Adipose tissue (tissue), 3 donors: Measurements from ENCODE around the gene WASHC2C. TPM values are rescaled to one million over a fixed set of nuclear protein-coding genes. Genes with fewer than 3 reads are reported as not detected.
"Not testable (repeated sequence)": the region's sequence is repeated elsewhere in the genome, so short reads cannot be mapped to it uniquely, and the experiment has no call there.

Experiments used
- H3K27ac ChIP-seq: one replicate; pipeline ENCODE4 v1.5.1; 2013; ENCODE audit warnings: low read depth, low read length
- WGBS, 3 donors: extraction: QIAGEN DNeasy Blood & Tissue Kit; methylation state at CpG; one replicate each; pipeline ENCODE4 v1.1.7; 2013; 5-methylcytosine and 5-hydroxymethylcytosine counted together
- polyA plus RNA-seq, 3 donors: library from polyadenylated mRNA; stranded (reverse); fragments of 200-250 nt; gene quantifications; one replicate each; pipeline ENCODE4 v1.2.3, GENCODE V29; 2013
- donor health status: healthy with polysubstance abuse.
- donor health status: Bipolar disorder and iron deficiency.
- donor health status: healthy.

Gene WASHC2C
- polyA plus RNA-seq, 3 donors = 9.0 to 20.1 (median 20.0) TPM

- WGBS, 3 donors = 83 to 95% (median 94%) methylated on average over 1 of the region's 3 CpGs
- not testable (repeated sequence) for H3K27ac ChIP-seq
Observed at GRCh38 chr10:45756065-45756464, 29.0 kb downstream of the WASHC2C start.

- WGBS, 3 donors = 86 to 92% (median 88%) methylated on average over 8 of the region's 8 CpGs
- H3K27ac ChIP-seq = not testable (repeated sequence)
Observed at GRCh38 chr10:45757661-45758396, 30.8 kb downstream of the WASHC2C start.

- 76 to 90% (median 89%) methylated on average over 6 of the region's 6 CpGs for WGBS, 3 donors
- H3K27ac ChIP-seq = not testable (repeated sequence)
Observed at GRCh38 chr10:45761622-45762021, 34.6 kb downstream of the WASHC2C start.

- 94 to 100% (median 100%) methylated on average over 2 of the region's 3 CpGs for WGBS, 3 donors
- H3K27ac ChIP-seq = not testable (repeated sequence)
Observed at GRCh38 chr10:45763037-45763436, 36.0 kb downstream of the WASHC2C start.

GRCh38 chr10:45768334-45768733 is 41.3 kb downstream of the WASHC2C start:
- WGBS, 3 donors = 95 to 100% (median 100%) methylated on average over 3 of the region's 4 CpGs
- not testable (repeated sequence) for H3K27ac ChIP-seq

GRCh38 chr10:45771757-45772461 is 44.8 kb downstream of the WASHC2C start:
- WGBS, 3 donors = 95 to 97% (median 97%) methylated on average over 4 to 5 of the region's 7 CpGs
- not testable (repeated sequence) for H3K27ac ChIP-seq

- 33 to 58% (median 50%) methylated on average over 1 of the region's 1 CpG for WGBS, 3 donors
- not testable (repeated sequence) for H3K27ac ChIP-seq
Observed at GRCh38 chr10:45786217-45786616, 59.2 kb downstream of the WASHC2C start.

GRCh38 chr10:45787212-45787741 is 60.2 kb downstream of the WASHC2C start:
- 61 to 73% (median 64%) methylated on average over 1 to 2 of the region's 5 CpGs for WGBS, 3 donors
- not testable (repeated sequence) for H3K27ac ChIP-seq

- 96 to 97% (median 96%) methylated on average over 8 of the region's 8 CpGs for WGBS, 3 donors
- H3K27ac ChIP-seq = not testable (repeated sequence)
Observed at GRCh38 chr10:45789991-45790390, 62.9 kb downstream of the WASHC2C start.

- H3K27ac ChIP-seq = not testable (repeated sequence)
- WGBS, 3 donors = 91 to 93% (median 92%) methylated on average over 4 to 5 of the region's 6 CpGs
Observed at GRCh38 chr10:45790694-45791426, 63.8 kb downstream of the WASHC2C start.

- WGBS, 3 donors = 72 to 93% (median 76%) methylated on average over 2 of the region's 2 CpGs
- not testable (repeated sequence) for H3K27ac ChIP-seq
Observed at GRCh38 chr10:45794761-45795160, 67.7 kb downstream of the WASHC2C start.

- not testable (repeated sequence) for H3K27ac ChIP-seq
- WGBS, 3 donors = 55 to 63% (median 56%) methylated on average over 11 to 13 of the region's 13 CpGs
Observed at GRCh38 chr10:45803060-45804010, 76.3 kb downstream of the WASHC2C start.

GRCh38 chr10:45804996-45805395 is 77.9 kb downstream of the WASHC2C start:
- 56 to 62% (median 61%) methylated on average over 2 of the region's 2 CpGs for WGBS, 3 donors
- H3K27ac ChIP-seq = not testable (repeated sequence)

- 78 to 86% (median 84%) methylated on average over 4 of the region's 4 CpGs for WGBS, 3 donors
- no peak overlapping the region for H3K27ac ChIP-seq
Observed at GRCh38 chr10:45809837-45810236, 82.8 kb downstream of the WASHC2C start.

- WGBS, 3 donors = 63 to 83% (median 71%) methylated on average over 6 of the region's 6 CpGs
- H3K27ac ChIP-seq = no peak overlapping the region
Observed at GRCh38 chr10:45811075-45811474, 84.0 kb downstream of the WASHC2C start.

GRCh38 chr10:45812959-45813358 is 85.9 kb downstream of the WASHC2C start:
- H3K27ac ChIP-seq = not testable (repeated sequence)
- WGBS, 3 donors = 73 to 85% (median 78%) methylated on average over 13 of the region's 13 CpGs

GRCh38 chr10:45814146-45814545 is 87.1 kb downstream of the WASHC2C start:
- H3K27ac ChIP-seq = not testable (repeated sequence)
- 86 to 98% (median 89%) methylated on average over 4 of the region's 4 CpGs for WGBS, 3 donors
